Measurements from ENCODE around the gene USP50. TPM values are rescaled to one million over a fixed set of nuclear protein-coding genes. Genes with fewer than 3 reads are reported as not detected.

Gene USP50
- total RNA-seq, 1 experiment from 2014 or later, result not detected

DNA sequence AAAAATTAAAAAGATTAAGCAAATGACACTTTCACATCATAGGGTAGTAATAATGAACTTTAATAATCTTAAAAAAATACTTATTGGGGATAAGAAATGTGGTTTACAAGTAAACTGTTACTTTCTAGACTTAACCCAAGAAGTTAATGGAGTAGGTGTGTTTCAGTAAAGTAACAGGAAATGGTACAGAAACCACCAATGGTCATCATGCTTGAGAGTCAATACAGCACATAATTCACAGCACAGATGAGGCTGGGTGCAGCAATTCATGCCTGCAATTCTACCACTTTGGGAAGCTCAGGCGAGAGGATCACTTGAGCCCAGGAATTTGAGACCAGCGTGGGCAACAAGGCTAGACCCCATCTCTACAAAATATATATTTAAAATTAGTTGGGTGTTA is 11.5 kb upstream of the USP50 start:
- H3K14ac ChIP-seq (ENCODE audit: insufficient read depth, low read length), result no peak overlapping the region
- H3K9me3 ChIP-seq (ENCODE audit: control insufficient read depth, low read depth, low read length), result no peaks in the 10 kb centered on the region
- no peak overlapping the region for H3K27ac ChIP-seq (ENCODE audit: insufficient read length, low read depth, low read length)
- H4K5ac ChIP-seq (ENCODE audit: insufficient read length, low read depth, low read length), result no peak overlapping the region
- no peaks in the 10 kb centered on the region for H3K9me3 Mint-ChIP-seq
- H3K9ac ChIP-seq (ENCODE audit: extremely low read depth, insufficient read length, low read length), result no peak overlapping the region
- H4K91ac ChIP-seq (ENCODE audit: insufficient read length, low read depth, low read length), result no peak overlapping the region
- H2AK5ac ChIP-seq (ENCODE audit: insufficient read length, low read length), result no peak overlapping the region
- no peaks in the 10 kb centered on the region for H3K4me1 ChIP-seq (ENCODE audit: insufficient read depth, low read length)
- H3K36me3 Mint-ChIP-seq (ENCODE audit: insufficient read depth in 1 of 3, low read depth in 3 of 3), result peaks cover 2 to 24% (median 10%) of the 10 kb centered on the region in 3 experiments; a peak in 5 of 7 replicates
- no peaks in the 10 kb centered on the region for H4K20me1 ChIP-seq (ENCODE audit: control insufficient read depth, insufficient read depth, insufficient read length)
- H3K4ac ChIP-seq (ENCODE audit: low read depth, low read length), result no peak overlapping the region
- H2BK5ac ChIP-seq (ENCODE audit: insufficient read length, low read length), result no peak overlapping the region
- H3K23ac ChIP-seq (ENCODE audit: insufficient read length, low read depth, low read length), result no peak overlapping the region
- H2AFZ ChIP-seq (ENCODE audit: low read length), result no peak overlapping the region
- H3K23me2 ChIP-seq (ENCODE audit: insufficient read length, low read depth, low read length, poor library complexity, severe bottlenecking), result no peaks in the 10 kb centered on the region
- H3K4me3 Mint-ChIP-seq, result no peak overlapping the region
- H3K27me3 ChIP-seq (ENCODE audit: insufficient read depth, low read length), result no peaks in the 10 kb centered on the region
- WGBS (ENCODE audit: extremely low coverage, insufficient read length, low lambda C conversion rate), result no CpG with 5 or more reads among the region's 2 CpGs
- H2BK20ac ChIP-seq (ENCODE audit: low read depth, low read length, poor library complexity, severe bottlenecking), result no peak overlapping the region
- TF ChIP-seq CTCF (conservative IDR thresholded peaks at IDR 0.05), result no peak
- H3K27me3 Mint-ChIP-seq (ENCODE audit: low read depth), result no peaks in the 10 kb centered on the region
- no peak overlapping the region for H3K27ac Mint-ChIP-seq
- no peak overlapping the region for H3K18ac ChIP-seq (ENCODE audit: insufficient read length, low read depth, low read length)
- no peaks in the 10 kb centered on the region for H3K4me1 Mint-ChIP-seq
- no peak overlapping the region for H2BK120ac ChIP-seq (ENCODE audit: low read depth, low read length, poor library complexity, severe bottlenecking)
- H3K79me1 ChIP-seq (ENCODE audit: insufficient read depth, low read depth, low read length, poor library complexity, severe bottlenecking), result no peaks in the 10 kb centered on the region
- no peak overlapping the region for H4K8ac ChIP-seq (replicated peaks; ENCODE audit: insufficient read length, low read depth, low read length)
- H3K79me2 ChIP-seq (ENCODE audit: insufficient read depth, low read length), result no peaks in the 10 kb centered on the region
- no peak overlapping the region for H2BK15ac ChIP-seq (ENCODE audit: low read depth, low read length)
- no peak overlapping the region for H3K4me2 ChIP-seq (ENCODE audit: insufficient read depth, insufficient read length, low read length)
- no peak overlapping the region for H2BK12ac ChIP-seq (ENCODE audit: insufficient read length, low read depth, low read length)
- no peak overlapping the region for H3K56ac ChIP-seq (ENCODE audit: insufficient read length, low read depth, low read length)
- no peak overlapping the region for H3T11ph ChIP-seq (ENCODE audit: low read length)
- DNase-seq, result no peak

Data from H9 (cell line).